DOHH2 (cell line): ENCODE measurements around the gene DHCR24.

ENCODE experiments used
- CTCF ChIP-seq: fragments of 200-600 bp; sonication (generic); IDR thresholded peaks from one replicate; pipeline ENCODE4 v1.5.1; 2014; ENCODE audit warnings: antibody characterized with exemption, mild to moderate bottlenecking, low read depth, low read length; ENCODE audit not compliant: poor library complexity, severe bottlenecking
- EZH2phosphoT487 ChIP-seq: fragments of 200-600 bp; sonication (generic); IDR thresholded peaks from 2 replicates; pipeline ENCODE4 v1.6.1; 2017; ENCODE audit warnings: borderline replicate concordance, mild to moderate bottlenecking, antibody characterized with exemption, low read length, moderate library complexity, mixed read lengths

GRCh38 chr1:54814126-54814498 is 72.9 kb downstream of the DHCR24 start:
- TF ChIP-seq CTCF, result no peak
- no peak for TF ChIP-seq EZH2phosphoT487
